AG09309 (cell line): ENCODE results near the gene STK32C.

Source experiments
- DNase-seq: peaks from one replicate; pipeline ENCODE4 v3.0.0-alpha.2; 2010; ENCODE audit warnings: low read depth
- H3K4me3 ChIP-seq: 2 replicates; pipeline ENCODE4 v1.5.1; 2011; ENCODE audit warnings: mild to moderate bottlenecking, low read depth, low read length, moderate library complexity; ENCODE audit not compliant: control insufficient read depth
- TF ChIP-seq, protein P1 (sequence below): IDR thresholded peaks from 2 replicates; pipeline ENCODE4 v1.5.1; 2011; ENCODE audit warnings: mild to moderate bottlenecking, low read depth, low read length, inconsistent platforms; ENCODE audit not compliant: insufficient read depth, control insufficient read depth; ENCODE audit errors: missing control alignments

Gene STK32C

DNA sequence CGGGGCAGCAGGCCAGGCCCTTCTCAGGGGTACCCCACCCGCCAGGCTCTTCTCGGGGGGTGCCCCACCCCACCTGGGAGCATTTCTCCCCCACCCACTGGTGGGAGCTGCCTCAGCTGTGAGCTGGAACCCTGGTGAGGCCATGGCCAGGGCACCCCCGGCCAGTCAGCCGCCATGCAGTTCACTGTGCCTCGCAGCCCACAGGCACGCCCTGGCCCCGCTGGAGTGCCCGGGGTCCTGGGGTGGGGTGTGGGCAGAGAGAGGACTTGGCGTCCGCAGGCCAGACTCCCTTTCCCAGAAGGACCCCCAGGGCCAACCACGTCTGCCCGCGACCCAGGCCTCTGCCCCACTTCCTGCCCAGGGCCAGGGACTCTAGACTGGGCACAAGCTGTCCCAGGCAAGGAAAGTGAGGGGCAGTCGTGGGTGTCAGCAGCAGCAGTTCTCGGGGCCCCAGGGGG lies 107.9 kb downstream of the STK32C start:
- H3K4me3 ChIP-seq, result no peak overlapping the region
- TF ChIP-seq, protein P1, sequence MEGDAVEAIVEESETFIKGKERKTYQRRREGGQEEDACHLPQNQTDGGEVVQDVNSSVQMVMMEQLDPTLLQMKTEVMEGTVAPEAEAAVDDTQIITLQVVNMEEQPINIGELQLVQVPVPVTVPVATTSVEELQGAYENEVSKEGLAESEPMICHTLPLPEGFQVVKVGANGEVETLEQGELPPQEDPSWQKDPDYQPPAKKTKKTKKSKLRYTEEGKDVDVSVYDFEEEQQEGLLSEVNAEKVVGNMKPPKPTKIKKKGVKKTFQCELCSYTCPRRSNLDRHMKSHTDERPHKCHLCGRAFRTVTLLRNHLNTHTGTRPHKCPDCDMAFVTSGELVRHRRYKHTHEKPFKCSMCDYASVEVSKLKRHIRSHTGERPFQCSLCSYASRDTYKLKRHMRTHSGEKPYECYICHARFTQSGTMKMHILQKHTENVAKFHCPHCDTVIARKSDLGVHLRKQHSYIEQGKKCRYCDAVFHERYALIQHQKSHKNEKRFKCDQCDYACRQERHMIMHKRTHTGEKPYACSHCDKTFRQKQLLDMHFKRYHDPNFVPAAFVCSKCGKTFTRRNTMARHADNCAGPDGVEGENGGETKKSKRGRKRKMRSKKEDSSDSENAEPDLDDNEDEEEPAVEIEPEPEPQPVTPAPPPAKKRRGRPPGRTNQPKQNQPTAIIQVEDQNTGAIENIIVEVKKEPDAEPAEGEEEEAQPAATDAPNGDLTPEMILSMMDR, result no peak
- no peak for DNase-seq

DNA sequence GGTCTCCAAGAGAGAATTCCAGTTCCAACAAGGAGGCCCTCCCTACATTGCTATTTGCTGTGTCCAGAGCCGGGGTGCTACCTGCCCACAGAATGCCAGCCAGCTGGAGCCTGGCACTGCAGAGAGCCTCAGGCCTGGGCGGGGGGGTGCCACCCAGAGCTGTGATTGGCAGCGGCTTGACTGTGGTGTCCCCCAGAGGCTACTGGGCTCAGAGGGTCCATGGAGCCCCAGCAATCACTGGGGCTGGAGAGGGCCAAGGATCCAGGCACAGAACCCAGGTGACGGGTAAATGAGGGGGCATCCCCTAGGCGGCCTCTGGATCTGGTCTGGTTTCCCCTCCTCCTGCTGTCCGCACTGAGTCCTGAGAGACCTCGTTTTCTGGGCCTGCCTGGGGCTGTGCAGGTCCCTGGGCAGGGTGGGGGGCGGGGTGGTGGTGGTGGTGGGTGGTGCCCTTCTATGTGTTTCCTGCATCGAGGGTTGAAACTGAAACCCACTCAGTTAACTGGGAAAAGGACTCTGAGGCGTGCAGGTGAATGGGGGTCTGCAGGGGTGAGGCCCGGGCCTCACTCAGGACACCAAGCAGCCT lies 108.4 kb downstream of the STK32C start:
- TF ChIP-seq, protein P1, result no peak
- no peak overlapping the region for H3K4me3 ChIP-seq
- DNase-seq, result no peak

DNA sequence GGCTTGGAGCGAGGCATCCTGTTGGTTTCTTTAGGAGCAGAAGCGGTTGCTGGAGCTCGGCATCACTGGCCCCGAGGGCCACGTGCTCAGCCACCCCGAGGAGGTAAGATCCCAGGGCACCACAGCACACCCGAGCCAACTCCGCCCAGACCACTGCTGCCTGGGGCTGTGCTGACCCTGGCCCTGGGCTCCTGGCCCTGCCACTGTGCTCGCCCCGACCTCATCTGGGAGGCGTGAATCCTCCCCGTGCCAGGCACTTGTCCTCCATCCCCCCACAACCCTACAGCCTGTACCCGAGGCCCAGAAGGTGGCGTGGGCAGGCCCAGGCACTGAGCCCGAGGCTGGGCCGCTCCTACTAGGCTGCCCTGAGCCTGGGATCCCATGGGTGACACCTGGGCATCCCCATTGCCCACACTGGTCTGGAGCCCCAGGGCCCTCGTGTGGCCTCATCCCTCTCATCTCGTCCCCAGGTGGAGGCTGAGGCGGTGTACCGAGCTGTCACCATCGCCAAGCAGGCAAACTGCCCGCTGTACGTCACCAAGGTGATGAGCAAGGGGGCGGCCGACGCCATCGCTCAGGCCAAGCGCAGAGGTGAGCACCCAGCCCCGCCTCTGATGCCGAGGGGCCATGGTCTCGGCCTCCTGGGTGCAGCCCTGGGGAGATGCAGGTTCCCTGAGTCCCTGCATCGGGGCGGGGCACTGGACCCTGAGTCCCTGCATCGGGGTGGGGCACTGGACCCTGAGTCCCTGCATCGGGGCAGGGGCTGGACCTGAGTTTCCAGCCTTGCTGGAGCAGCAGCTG lies 109.2 kb downstream of the STK32C start:
- no peak for DNase-seq
- TF ChIP-seq, protein P1, result no peak
- no peak overlapping the region for H3K4me3 ChIP-seq

DNA sequence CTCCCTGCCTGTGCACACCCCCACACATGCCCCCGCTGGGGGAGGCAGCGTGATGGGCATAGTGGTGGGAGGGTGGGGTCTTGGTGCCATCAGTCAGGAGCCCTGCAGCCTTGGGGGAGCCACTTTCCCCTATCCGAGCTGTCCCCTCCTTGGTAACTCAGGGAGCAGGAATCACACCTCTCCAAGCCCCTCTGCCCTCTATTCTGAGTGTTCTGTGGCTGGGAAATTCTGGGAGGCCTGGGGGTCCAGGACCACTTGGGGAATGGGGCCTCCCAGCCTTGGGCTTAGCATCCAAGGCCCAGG lies 109.7 kb downstream of the STK32C start:
- TF ChIP-seq, protein P1, result no peak
- H3K4me3 ChIP-seq, result no peak overlapping the region
- no peak for DNase-seq

DNA sequence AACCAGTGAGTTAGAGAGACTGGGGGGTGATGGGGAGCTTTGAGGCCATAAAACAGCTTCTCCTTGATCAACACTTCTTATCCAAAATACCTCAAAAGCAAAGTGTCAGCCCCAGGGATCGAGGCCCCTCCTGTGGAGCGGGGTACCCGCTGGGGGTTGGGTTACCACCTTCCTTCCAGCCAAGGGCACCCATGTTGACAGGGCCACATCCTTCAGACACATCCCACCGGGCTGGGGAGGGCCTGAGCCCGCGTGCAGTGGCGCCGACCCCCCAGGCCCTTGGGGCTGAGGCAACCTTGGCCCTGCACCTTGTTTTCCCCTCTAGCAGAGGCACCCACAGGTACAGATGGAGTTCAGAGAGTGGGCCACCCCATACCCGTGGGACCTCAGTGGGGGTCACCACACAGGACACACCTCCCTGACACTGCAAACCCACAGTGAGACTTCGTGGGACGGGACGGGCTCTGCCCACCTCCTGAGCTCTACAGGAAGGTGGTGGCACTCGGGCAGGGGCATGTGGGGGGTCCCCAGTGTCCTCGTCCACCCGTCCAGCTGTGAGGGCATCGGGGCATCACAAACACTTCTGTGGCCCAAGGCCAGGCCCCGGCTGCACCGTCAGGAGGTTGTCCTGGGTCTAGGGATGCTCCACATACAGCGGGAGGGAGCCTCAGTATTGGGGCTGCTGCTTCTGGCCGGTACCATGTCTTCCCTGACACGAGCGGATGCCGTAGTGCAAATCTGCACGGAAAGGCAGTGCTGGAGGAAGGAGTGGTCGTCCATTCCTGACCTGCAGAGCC lies 110.3 kb downstream of the STK32C start:
- TF ChIP-seq, protein P1, result no peak
- no peak for DNase-seq
- no peak overlapping the region for H3K4me3 ChIP-seq

DNA sequence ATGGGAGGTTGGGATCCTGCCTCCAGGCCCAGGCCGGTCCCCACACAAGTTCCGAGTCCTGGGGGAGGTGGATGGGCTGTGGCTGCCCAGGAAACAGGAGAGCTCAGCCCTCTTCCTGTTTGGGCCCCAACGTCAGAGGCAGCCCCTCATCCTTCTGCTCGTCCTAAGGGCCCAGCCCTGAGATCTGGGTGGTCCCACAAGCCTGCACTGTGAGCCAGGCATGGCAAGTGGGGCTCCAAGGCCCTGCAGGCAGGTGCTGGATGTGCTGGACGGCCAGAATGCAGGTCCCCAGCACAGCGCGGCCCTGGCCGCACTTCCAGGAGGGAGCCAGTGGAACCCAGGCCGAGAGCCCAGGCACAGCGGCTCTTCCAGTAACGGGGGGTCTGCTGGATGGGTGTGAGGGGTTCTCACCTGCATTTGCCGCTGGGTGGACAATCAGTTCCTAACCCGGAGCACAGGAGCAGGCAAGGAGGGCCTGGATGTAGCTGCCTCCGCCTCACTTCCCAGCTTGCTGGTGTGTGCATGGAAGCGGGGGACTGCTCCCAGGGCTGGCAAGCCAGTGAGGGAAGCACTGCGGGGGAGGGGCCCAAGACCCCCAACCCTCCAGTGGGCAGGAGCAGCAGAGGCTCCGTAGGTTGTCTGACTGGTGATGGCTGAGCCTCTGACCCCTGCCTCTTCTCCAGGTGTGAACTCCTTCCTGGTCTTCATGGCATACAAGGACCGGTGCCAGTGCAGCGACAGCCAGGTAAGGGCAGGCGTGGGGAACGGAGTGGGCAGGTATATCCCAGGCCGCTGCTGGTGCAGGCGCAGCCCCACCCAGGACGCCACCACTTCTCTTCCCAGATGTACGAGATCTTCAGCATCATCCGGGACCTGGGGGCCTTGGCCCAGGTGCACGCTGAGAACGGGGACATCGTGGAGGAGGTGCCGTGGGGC lies 111.3 kb downstream of the STK32C start:
- no peak overlapping the region for H3K4me3 ChIP-seq
- DNase-seq, result no peak
- TF ChIP-seq, protein P1, result no peak
